ENCODE results near the gene RAB19. TPM values are rescaled to one million over a fixed set of nuclear protein-coding genes. Genes with fewer than 3 reads are reported as not detected.

Gene RAB19
- total RNA-seq, 1 experiment from 2014 or later = 1.3 TPM

GRCh38 chr7:140446467-140446866 is 42.6 kb downstream of the RAB19 start:
- no peak overlapping the region for H3K27ac ChIP-seq (ENCODE audit: low read length)
- no peaks in the 10 kb centered on the region for H3F3A ChIP-seq (ENCODE audit: low read length, unreplicated experiment)
- no TSS peak for BruUV-seq (replicated peaks)
- DNase-seq (no peak), ATAC-seq (no peak)
- H3K9me2 ChIP-seq (replicated peaks; ENCODE audit: low read length) = no peaks in the 10 kb centered on the region
- H3K4me2 ChIP-seq (ENCODE audit: low read length) = no peak overlapping the region
- CTCF ChIA-PET = no interaction called here
- intact Hi-C loops (cut with micrococcal nuclease) = no loop called here
- POLR2A ChIA-PET (ENCODE audit: unreplicated experiment) = no interaction called here
- H3K4me1 ChIP-seq (ENCODE audit: insufficient read depth, low read length) = no peaks in the 10 kb centered on the region
- H2AFZ ChIP-seq (ENCODE audit: low read length) = no peak overlapping the region
- no peaks in the 10 kb centered on the region for H4K20me1 ChIP-seq (ENCODE audit: low read length)
- no peak for TF ChIP-seq EZH2 (IDR thresholded peaks at IDR 0.05; ENCODE audit: low read length, unreplicated experiment)
- TF ChIP-seq, protein P1, sequence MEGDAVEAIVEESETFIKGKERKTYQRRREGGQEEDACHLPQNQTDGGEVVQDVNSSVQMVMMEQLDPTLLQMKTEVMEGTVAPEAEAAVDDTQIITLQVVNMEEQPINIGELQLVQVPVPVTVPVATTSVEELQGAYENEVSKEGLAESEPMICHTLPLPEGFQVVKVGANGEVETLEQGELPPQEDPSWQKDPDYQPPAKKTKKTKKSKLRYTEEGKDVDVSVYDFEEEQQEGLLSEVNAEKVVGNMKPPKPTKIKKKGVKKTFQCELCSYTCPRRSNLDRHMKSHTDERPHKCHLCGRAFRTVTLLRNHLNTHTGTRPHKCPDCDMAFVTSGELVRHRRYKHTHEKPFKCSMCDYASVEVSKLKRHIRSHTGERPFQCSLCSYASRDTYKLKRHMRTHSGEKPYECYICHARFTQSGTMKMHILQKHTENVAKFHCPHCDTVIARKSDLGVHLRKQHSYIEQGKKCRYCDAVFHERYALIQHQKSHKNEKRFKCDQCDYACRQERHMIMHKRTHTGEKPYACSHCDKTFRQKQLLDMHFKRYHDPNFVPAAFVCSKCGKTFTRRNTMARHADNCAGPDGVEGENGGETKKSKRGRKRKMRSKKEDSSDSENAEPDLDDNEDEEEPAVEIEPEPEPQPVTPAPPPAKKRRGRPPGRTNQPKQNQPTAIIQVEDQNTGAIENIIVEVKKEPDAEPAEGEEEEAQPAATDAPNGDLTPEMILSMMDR (conservative IDR thresholded peaks at IDR 0.05; ENCODE audit: low read depth, low read length) = no peak
- no peak for TF ChIP-seq EZH2phosphoT487 (IDR thresholded peaks at IDR 0.05; ENCODE audit: borderline replicate concordance, low read length)
- no peaks in the 10 kb centered on the region for H3K9me3 ChIP-seq (ENCODE audit: low read length)
- no peaks in the 10 kb centered on the region for H3K27me3 ChIP-seq (ENCODE audit: low read length)
- H3K36me3 ChIP-seq (ENCODE audit: low read depth, low read length) = no peaks in the 10 kb centered on the region
- H3K9ac ChIP-seq (ENCODE audit: low read length) = no peak overlapping the region
- no peak overlapping the region for H3K4me3 ChIP-seq (ENCODE audit: low read length)
- no peaks in the 10 kb centered on the region for H3K79me2 ChIP-seq (ENCODE audit: low read length)

DNA sequence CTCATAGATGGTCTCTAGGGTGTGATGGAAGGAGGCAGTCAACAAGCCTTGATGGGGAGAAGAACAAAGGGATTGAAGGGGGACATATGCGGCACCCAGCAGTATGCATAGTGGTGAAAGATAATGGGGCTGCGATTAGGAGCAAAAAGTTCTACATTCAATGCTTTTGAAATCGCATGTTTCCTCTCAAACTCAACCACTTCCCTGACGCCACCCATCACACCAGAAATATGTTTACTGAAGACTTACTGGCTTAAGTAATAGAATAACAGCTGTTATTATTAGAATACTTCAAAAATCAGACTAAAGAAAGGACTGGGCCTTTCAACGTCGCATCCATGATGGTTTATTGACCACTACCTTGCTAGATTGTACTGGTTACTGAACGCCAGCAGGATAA is 44.0 kb downstream of the RAB19 start:
- no peak for TF ChIP-seq EZH2phosphoT487 (IDR thresholded peaks at IDR 0.05; ENCODE audit: borderline replicate concordance, low read length)
- TF ChIP-seq EZH2 (IDR thresholded peaks at IDR 0.05; ENCODE audit: low read length, unreplicated experiment) = no peak
- TF ChIP-seq, protein P1 (conservative IDR thresholded peaks at IDR 0.05; ENCODE audit: low read depth, low read length) = no peak
- Histone ChIP-seq H2AFZ (ENCODE audit: low read length) (no peak overlapping the region), H3K27me3 (ENCODE audit: low read length) (no peaks in the 10 kb centered on the region), H3K9me2 (replicated peaks; ENCODE audit: low read length) (no peaks in the 10 kb centered on the region), H3K4me1 (ENCODE audit: insufficient read depth, low read length) (no peaks in the 10 kb centered on the region), H3K79me2 (ENCODE audit: low read length) (no peaks in the 10 kb centered on the region), H3K27ac (ENCODE audit: low read length) (no peak overlapping the region), H3F3A (ENCODE audit: low read length, unreplicated experiment) (no peaks in the 10 kb centered on the region), H3K9me3 (ENCODE audit: low read length) (no peaks in the 10 kb centered on the region), H4K20me1 (ENCODE audit: low read length) (no peaks in the 10 kb centered on the region), H3K36me3 (ENCODE audit: low read depth, low read length) (no peaks in the 10 kb centered on the region), H3K4me3 (ENCODE audit: low read length) (no peak overlapping the region), H3K4me2 (ENCODE audit: low read length) (no peak overlapping the region), H3K9ac (ENCODE audit: low read length) (no peak overlapping the region)
- no TSS peak for BruUV-seq (replicated peaks)
- POLR2A ChIA-PET (ENCODE audit: unreplicated experiment) = no interaction called here
- CTCF ChIA-PET = no interaction called here
- no peak for ATAC-seq
- DNase-seq = no peak
- intact Hi-C loops (cut with micrococcal nuclease) = no loop called here

DNA sequence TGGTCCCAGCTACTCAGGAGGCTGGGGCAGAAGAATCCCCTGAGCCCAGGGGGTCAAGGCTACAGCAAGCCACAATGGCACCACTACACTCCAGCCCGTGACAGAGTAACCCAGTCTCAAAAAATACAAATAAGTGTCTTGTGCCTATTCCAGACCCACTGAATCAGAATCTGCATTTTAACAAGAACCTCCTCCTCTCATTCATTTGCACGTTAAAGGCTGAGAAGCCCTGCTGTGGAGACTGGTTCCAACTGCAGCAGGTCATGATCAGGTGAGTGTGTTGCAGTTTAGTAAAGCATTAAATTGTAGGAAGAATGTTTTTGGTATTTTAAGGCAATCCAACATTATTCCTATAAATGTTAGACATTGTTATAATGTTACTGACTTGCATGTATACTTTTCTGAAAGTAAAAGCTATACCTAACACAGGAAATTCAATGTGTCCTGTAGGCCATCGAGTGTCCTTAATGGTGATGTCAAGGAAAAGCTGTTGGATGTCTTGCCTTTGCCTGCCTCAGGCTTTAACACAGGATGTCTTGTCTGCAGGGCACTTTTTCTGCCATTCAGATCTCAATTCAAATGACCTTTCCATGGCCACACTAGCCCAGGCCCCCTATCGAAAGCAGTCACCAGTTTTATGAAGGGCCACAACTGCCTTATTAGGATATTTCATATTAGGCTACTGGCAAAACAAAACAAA is 45.1 kb downstream of the RAB19 start:
- H3K27me3 ChIP-seq (ENCODE audit: low read length) = no peaks in the 10 kb centered on the region
- ATAC-seq (no peak), DNase-seq (no peak)
- peaks cover 2% of the 10 kb centered on the region; the same call in 1 of the 2 replicates for H3K36me3 ChIP-seq (ENCODE audit: low read depth, low read length)
- H3K9me2 ChIP-seq (replicated peaks; ENCODE audit: low read length) = no peaks in the 10 kb centered on the region
- ChIA-PET POLR2A (ENCODE audit: unreplicated experiment) (interaction anchor here (0.7 kb wide), 1 partner anchor 272 kb away, joined by 5 read pairs; no protein-coding TSS in a partner anchor), CTCF (no interaction called here)
- H3K79me2 ChIP-seq (ENCODE audit: low read length) = no peaks in the 10 kb centered on the region
- intact Hi-C loops (cut with micrococcal nuclease) = no loop called here
- H2AFZ ChIP-seq (ENCODE audit: low read length) = no peak overlapping the region
- no peaks in the 10 kb centered on the region for H4K20me1 ChIP-seq (ENCODE audit: low read length)
- TF ChIP-seq, protein P1 (conservative IDR thresholded peaks at IDR 0.05; ENCODE audit: low read depth, low read length) = no peak
- TF ChIP-seq EZH2 (IDR thresholded peaks at IDR 0.05; ENCODE audit: low read length, unreplicated experiment) = no peak
- H3K4me3 ChIP-seq (ENCODE audit: low read length) = no peak overlapping the region
- no TSS peak for BruUV-seq (replicated peaks)
- H3K4me1 ChIP-seq (ENCODE audit: insufficient read depth, low read length) = no peaks in the 10 kb centered on the region
- no peaks in the 10 kb centered on the region for H3K9me3 ChIP-seq (ENCODE audit: low read length)
- H3F3A ChIP-seq (ENCODE audit: low read length, unreplicated experiment) = no peaks in the 10 kb centered on the region
- no peak overlapping the region for H3K4me2 ChIP-seq (ENCODE audit: low read length)
- no peak overlapping the region for H3K9ac ChIP-seq (ENCODE audit: low read length)
- H3K27ac ChIP-seq (ENCODE audit: low read length) = no peak overlapping the region
